Endothelial cell of umbilical vein (primary cell): ENCODE results near the gene MRTFA. TPM values are rescaled to one million over a fixed set of nuclear protein-coding genes. Genes with fewer than 3 reads are reported as not detected.

Experiments
- BruUV-seq: library from RNA; stranded (reverse); fragments of 400-500 nt; replicated peaks from 2 replicates; lab custom pipeline; 2021; lab: Mats Ljungman, UMichigan
- CTCF ChIA-PET: fragments of 300-600, 350-600 bp; sonication (Branson Sonifier 250); formaldehyde crosslinking; loops from one replicate; lab custom pipeline; 2021; ENCODE audit warnings: antibody characterized with exemption, inconsistent platforms; lab: Charles Lee
- POLR2A ChIA-PET: fragments of 300-600, 350-600 bp; sonication (Branson Sonifier 250); formaldehyde crosslinking; loops from one replicate; lab custom pipeline; 2021; ENCODE audit warnings: antibody characterized with exemption, inconsistent platforms; lab: Charles Lee
- DNase-seq: peaks from one replicate; pipeline ENCODE4 v3.0.0-alpha.2; 2011; ENCODE audit warnings: low read depth, low spot score
- FAIRE-seq: peaks from 2 replicates; lab custom pipeline; 2011; peaks lifted over from hg19 to GRCh38; lab: Jason Lieb, UNC
- H2AFZ ChIP-seq: 2 replicates; pipeline ENCODE4 v1.6.0; 2012; ENCODE audit warnings: low read depth, low read length, control low read depth, inconsistent platforms
- H3K27ac ChIP-seq: 2 replicates; pipeline ENCODE4 v1.5.1; 2011; ENCODE audit warnings: low read depth, mild to moderate bottlenecking, control low read depth, low read length, moderate library complexity; ENCODE audit not compliant: insufficient read depth
- H3K27me3 ChIP-seq, 2 experiments: 2 replicates each; pipeline versions ENCODE4 v1.6.0 to v1.6.1; 2011; ENCODE audit warnings: low read length in 2 of 2, mixed read lengths in 1 of 2; ENCODE audit not compliant: control insufficient read depth in 2 of 2, insufficient read depth in 2 of 2
- H3K36me3 ChIP-seq, 2 experiments: 2 replicates in 1 of 2; 3 replicates in 1 of 2; pipeline ENCODE4 v1.5.1; 2011; ENCODE audit warnings: low read length in 2 of 2, mild to moderate bottlenecking in 1 of 2, moderate library complexity in 1 of 2; ENCODE audit not compliant: control insufficient read depth in 2 of 2, insufficient read depth in 2 of 2; ENCODE audit errors: extremely low read depth in 1 of 2
- H3K4me1 ChIP-seq: 3 replicates; pipeline ENCODE4 v1.5.1; 2011; ENCODE audit warnings: mild to moderate bottlenecking, low read length; ENCODE audit not compliant: control insufficient read depth, insufficient read depth; ENCODE audit errors: extremely low read depth
- H3K4me2 ChIP-seq: 2 replicates; pipeline ENCODE4 v1.6.1; 2011; ENCODE audit warnings: low read length, control low read depth, mixed read lengths; ENCODE audit not compliant: insufficient read depth
- H3K4me3 ChIP-seq, 3 experiments: fragments of 200-600 bp in 1 of 3; sonication (generic), shearing (Covaris generic) in 1 of 3; replicated peaks in 1 of 3; 2 replicates each; pipeline ENCODE4 v1.5.1; 2011 to 2016; ENCODE audit warnings: control low read depth in 3 of 3, low read length in 3 of 3, mild to moderate bottlenecking in 2 of 3, inconsistent platforms in 1 of 3, low read depth in 1 of 3, moderate library complexity in 1 of 3; ENCODE audit not compliant: insufficient read depth in 1 of 3
- H3K79me2 ChIP-seq: 2 replicates; pipeline ENCODE4 v1.6.0; 2012; ENCODE audit warnings: low read length, inconsistent platforms; ENCODE audit not compliant: control insufficient read depth, insufficient read depth
- H3K9ac ChIP-seq: replicated peaks from 2 replicates; pipeline ENCODE3; 2011; ENCODE audit warnings: low read length, control low read depth; ENCODE audit not compliant: insufficient read depth; ENCODE audit errors: extremely low read depth
- H3K9me1 ChIP-seq: replicated peaks from 3 replicates; pipeline ENCODE4 v1.6.0; 2011; ENCODE audit warnings: mild to moderate bottlenecking, low read length; ENCODE audit not compliant: control insufficient read depth, insufficient read depth; ENCODE audit errors: extremely low read depth
- H3K9me3 ChIP-seq: replicated peaks from 2 replicates; pipeline ENCODE4 v1.5.1; 2012; ENCODE audit warnings: low read length, inconsistent platforms; ENCODE audit not compliant: control insufficient read depth, insufficient read depth
- H4K20me1 ChIP-seq: replicated peaks from 2 replicates; pipeline ENCODE3; 2011; ENCODE audit warnings: mild to moderate bottlenecking, low read length; ENCODE audit not compliant: control insufficient read depth, insufficient read depth; ENCODE audit errors: extremely low read depth
- FOS ChIP-seq: IDR thresholded peaks from 2 replicates; pipeline ENCODE4 v1.6.1; 2011; ENCODE audit warnings: mild to moderate bottlenecking, low read length, moderate library complexity, borderline replicate concordance; ENCODE audit not compliant: insufficient read depth
- GATA2 ChIP-seq: IDR thresholded peaks from 2 replicates; pipeline ENCODE4 v1.7.0; 2011; ENCODE audit warnings: low read depth, mild to moderate bottlenecking, moderate library complexity, mixed read lengths, low read length; ENCODE audit not compliant: insufficient read length, insufficient read depth
- JUN ChIP-seq: IDR thresholded peaks from 2 replicates; pipeline ENCODE4 v1.6.1; 2011; ENCODE audit warnings: borderline replicate concordance, low read depth; ENCODE audit not compliant: insufficient read length, insufficient read depth
- POLR2A ChIP-seq: IDR thresholded peaks from 2 replicates; pipeline ENCODE4 v1.6.1; 2012; ENCODE audit warnings: low read depth, mild to moderate bottlenecking, control low read depth, low read length
- POLR2AphosphoS5 ChIP-seq: IDR thresholded peaks from 2 replicates; pipeline ENCODE4 v1.6.1; 2012; ENCODE audit warnings: low read depth, mild to moderate bottlenecking, control low read depth, low read length, moderate library complexity; ENCODE audit not compliant: insufficient read depth
- dilution Hi-C: fragments of 300-500 bp; cut with MboI; formaldehyde crosslinking; loops from one replicate; pipeline ENCODE4 v1.15.0; 2019; ENCODE audit warnings: low sequenced_read_pairs; ENCODE audit not compliant: extremely low pct_ligation_motif_present
- intact Hi-C: fragments of 100-400 bp; cut with micrococcal nuclease; formaldehyde crosslinking; loops from one replicate; pipeline ENCODE4 v1.10.0; 2022
- polyA plus RNA-seq, 4 experiments: library from polyadenylated mRNA; depleted of rRNA in 3 of 4; stranded (reverse) in 3 of 4; unstranded in 1 of 4; fragments of >200 nt; gene quantifications; 2 replicates each; pipeline versions ENCODE4 v1.2.1 to v1.2.3, GENCODE V29; 2011 to 2012; ENCODE audit warnings: missing spikeins in 1 of 4
- total RNA-seq: library from RNA; stranded (reverse); gene quantifications from 2 replicates; pipeline ENCODE4 v1.2.3, GENCODE V29; 2021
- TF ChIP-seq, protein P1 (sequence below), 2 donors: IDR thresholded peaks; 1 replicate in 1 of 2; 2 replicates in 1 of 2; pipeline ENCODE4 v1.5.1; 2011; ENCODE audit warnings: low read length in 2 of 2, mild to moderate bottlenecking in 2 of 2, moderate library complexity in 2 of 2, control low read depth in 1 of 2, inconsistent platforms in 1 of 2, low read depth in 1 of 2; ENCODE audit not compliant: insufficient read depth in 1 of 2; ENCODE audit errors: extremely low read depth in 1 of 2
- TF ChIP-seq, protein P2 (sequence below): IDR thresholded peaks from 2 replicates; pipeline ENCODE4 v1.6.1; 2011; ENCODE audit not compliant: insufficient read depth, insufficient read length

The MRTFA gene
- total and polyA plus RNA-seq, 2 donors (not counting 3 experiments of a cell fraction or from before 2014, with no cell fraction given), result 13.6 to 44.1 TPM

- TF ChIP-seq POLR2AphosphoS5 (no peak), FOS (no peak), GATA2 (no peak), JUN (no peak), POLR2A (no peak)
- TF ChIP-seq, protein P1, sequence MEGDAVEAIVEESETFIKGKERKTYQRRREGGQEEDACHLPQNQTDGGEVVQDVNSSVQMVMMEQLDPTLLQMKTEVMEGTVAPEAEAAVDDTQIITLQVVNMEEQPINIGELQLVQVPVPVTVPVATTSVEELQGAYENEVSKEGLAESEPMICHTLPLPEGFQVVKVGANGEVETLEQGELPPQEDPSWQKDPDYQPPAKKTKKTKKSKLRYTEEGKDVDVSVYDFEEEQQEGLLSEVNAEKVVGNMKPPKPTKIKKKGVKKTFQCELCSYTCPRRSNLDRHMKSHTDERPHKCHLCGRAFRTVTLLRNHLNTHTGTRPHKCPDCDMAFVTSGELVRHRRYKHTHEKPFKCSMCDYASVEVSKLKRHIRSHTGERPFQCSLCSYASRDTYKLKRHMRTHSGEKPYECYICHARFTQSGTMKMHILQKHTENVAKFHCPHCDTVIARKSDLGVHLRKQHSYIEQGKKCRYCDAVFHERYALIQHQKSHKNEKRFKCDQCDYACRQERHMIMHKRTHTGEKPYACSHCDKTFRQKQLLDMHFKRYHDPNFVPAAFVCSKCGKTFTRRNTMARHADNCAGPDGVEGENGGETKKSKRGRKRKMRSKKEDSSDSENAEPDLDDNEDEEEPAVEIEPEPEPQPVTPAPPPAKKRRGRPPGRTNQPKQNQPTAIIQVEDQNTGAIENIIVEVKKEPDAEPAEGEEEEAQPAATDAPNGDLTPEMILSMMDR (IDR thresholded peaks at IDR 0.05; ENCODE audit: extremely low read depth in 1 of 2, insufficient read depth in 1 of 2, low read depth in 1 of 2, low read length in 2 of 2), result no peak
- TF ChIP-seq, protein P2, sequence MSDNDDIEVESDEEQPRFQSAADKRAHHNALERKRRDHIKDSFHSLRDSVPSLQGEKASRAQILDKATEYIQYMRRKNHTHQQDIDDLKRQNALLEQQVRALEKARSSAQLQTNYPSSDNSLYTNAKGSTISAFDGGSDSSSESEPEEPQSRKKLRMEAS, result no peak
- H3K9ac ChIP-seq, result no peak overlapping the region
- H3K9me3 ChIP-seq, result no peaks in the 10 kb centered on the region
- intact Hi-C loops, result no loop called here
- FAIRE-seq, result no peak
- H3K27me3 ChIP-seq, result no peaks in the 10 kb centered on the region
- no peak overlapping the region for H3K4me2 ChIP-seq
- no peaks in the 10 kb centered on the region for H3K4me1 ChIP-seq
- no peaks in the 10 kb centered on the region for H4K20me1 ChIP-seq
- no peak for DNase-seq
- no peak overlapping the region for H3K27ac ChIP-seq
- BruUV-seq, result no TSS peak
- peaks cover 25% of the 10 kb centered on the region for H3K79me2 ChIP-seq
- H3K36me3 ChIP-seq, result no peaks in the 10 kb centered on the region
- ChIA-PET POLR2A (no interaction called here), CTCF (interaction anchor here (1.2 kb wide), 1 partner anchor 48 kb away, joined by 3 read pairs; no protein-coding TSS in a partner anchor)
- H3K9me1 ChIP-seq, result no peaks in the 10 kb centered on the region
- H3K4me3 ChIP-seq, result no peak overlapping the region
- dilution Hi-C loops, result no loop called here
- H2AFZ ChIP-seq, result no peak overlapping the region
Measured at GRCh38 chr22:40571887-40572286, 64.6 kb downstream of the MRTFA start.
